ENCODE results near the gene CACNA1S. TPM values are rescaled to one million over a fixed set of nuclear protein-coding genes. Genes with fewer than 3 reads are reported as not detected.

The CACNA1S gene
- total and polyA plus RNA-seq, 2 of the 8 experiments (the other 6 are each of a cell fraction or from before 2014, with no cell fraction given): 0.06 TPM; not detected in 1

DNA sequence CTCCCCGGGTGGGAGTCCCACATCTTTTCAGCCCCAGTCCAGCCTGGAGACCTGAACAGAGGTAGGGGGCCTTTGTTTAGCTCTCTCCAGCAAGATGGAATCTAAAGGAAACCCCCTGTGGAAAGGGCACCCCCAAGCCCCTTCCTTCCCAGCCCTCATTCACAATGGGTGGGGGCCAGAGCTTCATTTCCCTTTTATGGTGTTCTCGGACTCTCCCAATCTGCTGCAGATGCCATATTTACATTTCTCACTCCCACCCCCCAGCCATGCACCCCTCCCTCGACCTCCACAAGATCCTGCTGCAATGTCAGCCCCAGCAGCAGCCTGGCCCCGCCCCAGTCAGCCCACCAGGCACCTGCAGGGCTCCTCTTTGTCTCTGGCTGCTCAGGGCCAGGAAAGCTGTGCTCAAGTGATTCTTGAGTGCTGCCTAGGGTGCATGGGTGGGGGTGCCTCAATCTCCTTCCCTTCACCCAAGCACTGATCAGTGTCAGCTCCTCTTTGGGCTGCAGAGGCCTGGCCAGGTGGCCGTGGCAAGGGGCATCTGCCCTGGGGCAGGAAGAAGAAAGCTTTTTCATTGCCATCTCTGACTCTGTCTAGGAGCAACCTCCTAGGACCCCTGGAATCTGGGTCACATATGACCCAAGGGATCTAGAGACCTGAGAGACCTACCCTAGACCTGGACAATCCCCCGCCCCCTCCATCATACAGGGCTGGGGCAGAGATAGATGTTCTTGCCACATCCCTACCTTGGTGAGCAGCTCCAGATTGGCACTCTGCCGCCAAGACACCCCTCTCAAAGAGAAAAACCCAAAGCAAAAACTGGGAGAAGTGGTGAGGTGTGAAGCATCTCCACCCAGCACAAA is 90.4 kb downstream of the CACNA1S start:
- H3K79me1 ChIP-seq (ENCODE audit: low read depth, low read length): peaks cover 11% of the 10 kb centered on the region
- DNase-seq (ENCODE audit: low read depth in 1 of 2, low spot score in 2 of 2): no peak
- H3K56ac ChIP-seq (replicated peaks; ENCODE audit: insufficient read length, low read depth, low read length): no peak overlapping the region
- no peak overlapping the region for H3K27ac ChIP-seq (ENCODE audit: low read depth, low read length)
- TF ChIP-seq TEAD4 (IDR thresholded peaks at IDR 0.05; ENCODE audit: low read depth, low read length): no peak
- no peak for TF ChIP-seq RXRA (IDR thresholded peaks at IDR 0.05; ENCODE audit: insufficient read depth, low read depth, low read length)
- H2BK20ac ChIP-seq (ENCODE audit: low read length): peak overlapping the region; percentile 93; the same call in 1 of the 2 replicates
- peaks cover 0 to 5% (median under 1%) of the 10 kb centered on the region in 4 experiments; a peak in 2 of 7 replicates for H3K27me3 ChIP-seq (replicated peaks in 1 of 4; ENCODE audit: control insufficient read depth in 3 of 4, extremely low read depth in 1 of 4, insufficient read depth in 3 of 4, low read length in 3 of 4)
- H3K4me2 ChIP-seq (ENCODE audit: insufficient read depth in 1 of 2, low read depth in 2 of 2, low read length in 2 of 2): peak overlapping the region; percentile 74 to 90
- peaks cover 22 to 57% (median 40%) of the 10 kb centered on the region in 4 experiments for H3K4me1 ChIP-seq (replicated peaks in 1 of 4; ENCODE audit: control insufficient read depth in 3 of 4, insufficient read depth in 4 of 4, low read length in 3 of 4)
- H2BK12ac ChIP-seq (ENCODE audit: low read depth, low read length): peak overlapping the region; percentile 60; the same call in 1 of the 2 replicates
- no peak overlapping the region for H4K91ac ChIP-seq (replicated peaks; ENCODE audit: insufficient read length, low read length)
- POLR2A ChIA-PET (ENCODE audit: partially characterized antibody): interaction anchor here (1.1 to 6.8 kb wide), 11 partner anchors 9 to 133 kb away, joined by 3 to 41 read pairs (median 4); partner anchors contain the start of gene INAVA
- no peak overlapping the region for H3K23ac ChIP-seq (ENCODE audit: insufficient read length)
- peak overlapping the region in 3 of 4 experiments; percentile 64 to 84 (median 65); a peak in 5 of 8 replicates for H3K4me3 ChIP-seq (ENCODE audit: extremely low read depth in 1 of 4, insufficient read depth in 2 of 4, low read depth in 3 of 4, low read length in 4 of 4)
- H3K14ac ChIP-seq (ENCODE audit: insufficient read length): no peak overlapping the region
- H3K23me2 ChIP-seq (ENCODE audit: low read depth, low read length): peaks cover 18% of the 10 kb centered on the region; the same call in 1 of the 2 replicates
- no peak for FAIRE-seq
- H2BK15ac ChIP-seq (ENCODE audit: low read length): no peak overlapping the region; the same call in 1 of the 2 replicates
- H4K8ac ChIP-seq (ENCODE audit: extremely low read depth, insufficient read depth, low read length): no peak overlapping the region
- H4K5ac ChIP-seq (ENCODE audit: insufficient read length, low read depth, low read length): no peak overlapping the region
- 60% methylated on average over 7 of the region's 7 CpGs; no CpG with 5 or more reads in 1 of the 2 experiments for WGBS, 2 experiments (ENCODE audit: extremely low coverage in 1 of 2, insufficient coverage in 1 of 2, insufficient read length in 1 of 2, insufficient replicate concordance in 2 of 2, low coverage in 1 of 2, low lambda C conversion rate in 2 of 2, missing lambda C conversion rate in 1 of 2)
- peak overlapping the region; percentile 87 for H3K18ac ChIP-seq (ENCODE audit: extremely low read depth, low read length)
- CTCF ChIA-PET (ENCODE audit: partially characterized antibody): interaction anchor here (0.7 to 23.5 kb wide), 22 partner anchors 8 to 141 kb away, joined by 3 to 532 read pairs (median 7); partner anchors contain the start of gene ASCL5
- no peak overlapping the region for H3K9ac ChIP-seq (replicated peaks in 1 of 4; ENCODE audit: extremely low read depth in 1 of 4, low read depth in 3 of 4, low read length in 3 of 4)
- no peaks in the 10 kb centered on the region; a peak in 2 of 8 replicates for H3K36me3 ChIP-seq (ENCODE audit: control insufficient read depth in 2 of 4, insufficient read depth in 4 of 4, low read length in 3 of 4)
- H2AFZ ChIP-seq (ENCODE audit: low read length): no peak overlapping the region
- peaks cover 0 to 7% of the 10 kb centered on the region in 2 experiments for H4K20me1 ChIP-seq (replicated peaks in 1 of 2; ENCODE audit: control insufficient read depth in 1 of 2, insufficient read depth in 2 of 2, low read length in 2 of 2)
- no peaks in the 10 kb centered on the region for H3K9me3 ChIP-seq (ENCODE audit: insufficient read depth in 2 of 2, low read depth in 1 of 2, low read length in 1 of 2)
- 0 out of 2 replicates have a peak overlapping the region, but pooled peaks have one; percentile 60 for H2BK5ac ChIP-seq (ENCODE audit: low read depth, low read length)
- peaks cover 0 to 32% of the 10 kb centered on the region in 2 experiments; a peak in 3 of 4 replicates for H3K79me2 ChIP-seq (ENCODE audit: control insufficient read depth in 1 of 2, insufficient read depth in 2 of 2, low read length in 2 of 2)
- no peak overlapping the region for H3K4ac ChIP-seq (replicated peaks; ENCODE audit: insufficient read length, low read depth, low read length)
- no peak overlapping the region for H2BK120ac ChIP-seq (replicated peaks; ENCODE audit: low read depth, low read length)
- H2AK5ac ChIP-seq (ENCODE audit: low read depth, low read length): no peak overlapping the region; the same call in 1 of the 2 replicates

Measured in H1 (cell line).